ENCODE results near the gene PLA2G6.
A peak's percentile ranks its signal among the peaks of the same experiment; 100 is the strongest.

Gene PLA2G6

GRCh38 chr22:38075105-38075825 is 106.4 kb downstream of the PLA2G6 start:
- DNase-seq, result no peak

- DNase-seq, result peak in 1 of 51 donors; percentile 40
Observed at GRCh38 chr22:38074181-38075104, 107.2 kb downstream of the PLA2G6 start.

DNA sequence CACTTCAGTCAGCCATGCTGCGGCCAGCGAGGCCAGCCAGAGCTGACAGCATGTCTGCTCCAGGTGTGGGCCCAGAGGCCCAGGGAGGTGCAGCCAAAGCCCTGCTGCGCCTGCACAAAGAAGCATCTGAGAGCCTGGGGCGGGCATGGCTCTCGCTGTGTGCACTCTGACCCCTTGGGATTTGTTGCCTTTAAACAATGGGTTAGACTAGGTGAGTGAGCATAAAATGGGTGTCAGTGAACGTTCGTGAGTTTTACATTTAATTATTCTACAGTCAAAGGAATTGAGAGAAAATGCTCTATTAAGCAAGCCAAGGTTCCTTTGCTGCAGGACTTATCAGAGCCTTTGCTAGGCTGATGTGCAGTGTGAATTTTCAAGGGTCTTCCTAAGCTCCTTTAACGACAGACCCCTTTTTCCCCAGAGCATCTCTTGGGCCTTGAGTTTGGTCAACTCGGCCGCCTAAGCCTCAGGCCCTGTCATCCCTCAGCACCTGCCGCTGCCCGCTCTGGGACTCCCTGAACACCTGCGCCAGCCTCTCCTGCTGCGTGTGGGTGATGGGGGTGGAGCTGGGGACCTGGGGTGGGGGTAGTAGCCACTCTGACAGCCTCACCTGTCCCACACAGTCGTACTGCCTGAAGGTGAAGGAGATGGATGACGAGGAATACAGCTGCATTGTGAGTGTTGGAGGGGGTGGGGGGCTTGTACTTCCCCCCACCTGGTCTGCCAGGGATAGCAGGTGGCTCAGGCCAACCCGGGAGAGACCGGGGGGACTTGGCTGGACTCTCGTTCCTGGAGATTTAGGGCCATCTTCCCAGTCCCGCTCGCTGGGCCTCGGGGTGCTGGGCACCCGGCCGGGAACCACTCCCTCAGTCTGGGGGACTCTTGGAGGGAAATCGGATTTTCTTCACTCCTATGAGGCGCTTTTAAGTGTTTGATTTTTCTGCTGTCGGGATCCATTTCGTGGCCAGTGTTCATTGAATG is 108.2 kb downstream of the PLA2G6 start:
- no peak for DNase-seq

- no peak for DNase-seq
Observed at GRCh38 chr22:38072322-38073149, 109.1 kb downstream of the PLA2G6 start.

DNA sequence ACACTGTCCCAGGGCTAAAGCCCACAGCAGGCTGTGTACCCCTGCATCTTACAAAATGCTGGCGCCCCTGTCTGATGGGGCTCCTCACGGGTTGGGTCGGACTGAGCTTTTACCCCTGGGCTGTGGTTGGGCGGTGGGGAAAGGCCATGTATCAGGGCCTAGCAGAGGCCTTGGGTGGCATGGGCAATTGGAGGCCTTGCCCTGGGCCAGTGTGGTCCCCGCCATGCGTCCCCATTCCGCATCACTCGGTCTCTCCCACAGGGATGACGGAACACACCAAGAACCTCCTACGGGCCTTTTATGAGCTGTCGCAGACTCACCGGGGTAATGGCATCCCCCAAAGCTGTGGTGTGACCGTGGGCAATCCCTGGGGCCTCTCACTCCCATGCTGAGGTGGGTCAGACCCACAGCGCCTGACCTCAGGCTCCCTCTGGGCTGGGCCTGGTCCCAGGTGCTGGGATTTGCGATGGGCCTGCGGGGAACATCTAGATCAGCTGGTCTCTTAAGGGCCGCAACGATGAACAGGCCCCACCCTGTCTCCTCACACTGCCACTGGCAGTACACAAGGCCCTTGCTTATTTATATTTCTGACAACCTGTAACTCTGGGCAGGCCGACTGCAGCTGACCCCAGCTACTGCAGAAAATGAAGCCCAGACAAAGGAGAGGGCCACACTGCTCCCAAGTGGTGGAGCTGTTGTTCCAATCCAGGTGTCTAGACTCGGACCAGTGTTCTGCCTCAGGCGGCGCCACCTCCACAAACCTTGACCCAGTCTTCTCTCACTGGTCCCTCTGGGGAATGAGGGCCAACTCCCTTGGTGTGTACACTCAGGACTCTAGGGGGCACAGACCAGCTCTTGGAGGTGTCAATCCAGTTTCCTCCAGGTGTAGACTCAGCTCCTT is 110.0 kb downstream of the PLA2G6 start:
- no peak for DNase-seq

DNA sequence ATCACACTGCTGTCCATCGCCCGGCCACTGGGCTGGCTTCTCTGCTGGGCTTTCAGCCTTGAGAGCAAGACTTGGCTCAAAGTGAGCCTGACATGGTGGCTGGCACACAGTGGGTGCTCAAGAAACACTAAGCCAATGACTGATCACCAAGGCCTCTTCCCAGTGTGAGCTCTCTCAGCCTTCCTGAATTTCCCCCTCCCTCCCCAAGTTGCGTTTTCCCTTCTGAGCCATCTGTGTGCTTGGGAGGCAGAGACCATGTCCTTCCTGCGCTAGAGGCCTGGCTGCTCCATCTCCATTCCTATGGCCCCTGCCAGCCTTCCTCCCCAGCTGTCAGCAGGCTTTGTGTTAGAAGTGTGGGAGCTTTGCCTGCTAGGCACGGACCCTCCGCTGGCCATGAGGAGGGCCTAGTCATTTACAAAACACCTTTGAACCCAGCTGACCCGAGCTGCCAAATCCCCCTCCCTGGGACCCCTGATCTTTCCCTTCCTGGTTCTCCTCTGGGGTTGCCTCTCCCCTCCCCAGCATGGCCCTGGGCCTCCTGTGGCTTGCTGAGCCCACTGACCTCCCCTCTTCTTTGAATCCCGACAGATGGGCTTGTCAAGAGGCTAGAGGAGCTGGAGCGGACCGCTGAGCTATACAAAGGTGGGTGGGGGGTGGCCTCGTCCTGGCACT is 111.2 kb downstream of the PLA2G6 start:
- no peak for DNase-seq

DNA sequence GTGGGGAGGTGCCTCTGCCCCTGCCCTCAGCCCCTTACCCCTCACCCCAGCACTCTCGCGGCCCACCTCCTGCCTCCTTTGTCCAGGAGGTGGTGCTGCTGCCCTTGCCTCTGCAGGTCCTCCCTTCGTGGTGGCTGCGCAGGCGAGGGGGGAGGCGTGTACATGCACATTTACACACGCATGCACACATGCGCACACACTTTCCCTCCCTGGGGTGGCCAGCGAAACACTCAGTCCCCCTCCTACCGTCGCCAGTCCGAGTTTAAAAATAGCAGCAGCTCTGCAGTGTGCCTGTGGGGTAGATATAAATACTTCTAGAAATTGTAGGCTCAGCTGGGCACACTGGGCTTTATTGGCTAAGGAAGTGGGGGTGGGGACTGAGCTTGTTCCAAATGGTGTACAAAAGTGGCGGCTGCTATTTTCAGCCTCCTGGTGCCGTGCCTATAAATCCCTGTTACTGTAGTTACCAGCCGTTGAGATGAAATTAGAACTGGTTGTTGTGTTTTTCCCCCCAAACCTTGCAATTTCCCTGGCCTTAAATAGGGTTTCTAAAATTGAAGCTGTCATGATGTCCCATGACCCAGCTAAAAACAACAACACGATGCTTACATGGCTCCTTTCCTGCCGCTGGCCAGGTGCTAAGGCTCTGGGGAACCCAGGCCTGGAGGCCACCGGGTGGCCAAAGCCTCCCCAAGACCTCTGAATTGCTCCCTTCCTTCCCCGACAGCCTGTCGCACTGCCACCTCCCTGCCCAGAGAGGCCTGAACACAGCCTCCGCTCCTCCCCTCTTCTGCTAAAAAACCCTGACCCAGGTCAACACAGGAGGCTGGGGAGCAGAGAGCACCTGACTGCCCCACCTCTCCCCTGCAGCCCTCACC is 112.0 kb downstream of the PLA2G6 start:
- DNase-seq, result peak in 45 of 51 donors; percentile 20 to 88 (median 55)

DNA sequence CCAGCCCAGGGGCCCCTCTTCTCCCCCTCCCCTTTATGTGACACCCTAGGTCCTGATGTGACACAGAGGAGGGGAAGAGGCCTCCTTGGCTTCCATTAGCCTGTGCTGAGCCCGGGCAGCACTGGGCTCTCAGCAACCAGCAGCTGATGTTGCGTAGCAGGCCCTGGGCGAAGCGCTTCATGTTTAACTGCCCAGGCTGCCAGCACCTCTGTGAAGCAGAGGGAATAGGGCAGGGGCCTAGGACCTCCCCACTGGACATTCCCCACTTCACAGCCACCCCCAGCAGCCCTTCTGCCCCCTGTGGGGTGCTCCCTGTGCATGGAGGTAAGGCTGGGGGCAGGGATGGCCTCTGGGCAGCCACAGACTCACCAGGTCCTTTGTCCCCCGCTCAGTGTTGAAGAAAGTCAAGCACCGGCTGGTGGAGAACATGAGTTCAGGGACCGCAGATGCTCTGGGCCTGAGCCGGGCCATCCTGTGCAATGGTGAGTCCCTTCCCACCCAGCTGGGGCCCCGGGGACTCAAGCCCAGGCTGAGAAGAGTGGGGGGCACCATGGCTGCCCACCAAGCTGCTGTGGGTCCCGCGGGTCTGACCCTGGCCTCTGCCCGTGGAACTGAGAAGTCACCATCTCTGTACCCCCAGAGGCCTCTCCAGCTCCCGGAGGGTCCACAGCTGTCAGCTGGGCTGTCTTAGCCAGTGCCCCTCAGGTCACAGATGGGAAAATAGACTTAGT is 112.8 kb downstream of the PLA2G6 start:
- DNase-seq, result no peak

GRCh38 chr22:38067761-38068360 is 113.8 kb downstream of the PLA2G6 start:
- DNase-seq, result no peak

DNA sequence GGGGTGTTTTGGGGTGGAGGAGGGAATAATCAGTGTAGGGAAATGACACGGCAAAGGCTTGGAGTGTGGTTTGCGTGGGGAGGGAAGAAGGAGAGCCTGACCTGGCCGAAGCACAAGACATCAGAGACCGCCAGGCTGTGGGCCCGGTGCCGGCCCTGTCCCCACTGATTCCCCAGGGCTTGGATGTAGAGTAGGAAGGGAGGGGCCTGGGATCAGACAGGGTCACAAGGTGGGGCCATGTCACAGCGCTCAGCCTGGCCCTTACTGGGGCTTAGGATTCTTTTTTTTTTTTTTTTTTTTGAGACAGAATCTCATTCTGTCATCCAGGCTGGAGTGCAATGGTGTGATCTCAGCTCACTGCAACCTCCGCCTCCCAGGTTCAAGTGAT is 114.6 kb downstream of the PLA2G6 start:
- no peak for DNase-seq

- DNase-seq, result no peak
Observed at GRCh38 chr22:38066381-38067027, 115.1 kb downstream of the PLA2G6 start.

DNA sequence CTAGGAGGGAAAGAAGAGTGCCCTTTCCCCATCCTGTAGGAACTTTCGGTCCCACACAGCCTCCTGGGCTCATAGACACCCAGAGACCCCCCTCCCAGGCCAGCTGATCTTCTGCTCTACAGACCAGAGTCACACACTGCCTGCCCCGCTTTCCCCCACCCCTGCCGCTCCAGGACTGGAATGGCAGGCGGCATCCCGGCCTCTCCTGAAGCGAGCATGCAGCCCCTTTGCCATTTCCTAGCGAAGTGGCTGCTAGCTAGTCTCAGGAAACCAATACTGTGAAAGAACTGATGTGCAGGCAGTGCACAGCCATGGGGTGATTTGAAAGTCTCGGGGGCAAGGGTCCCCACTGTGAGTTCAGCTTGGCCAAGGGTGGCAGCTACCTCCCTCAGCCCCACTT is 116.1 kb downstream of the PLA2G6 start:
- no peak for DNase-seq

GRCh38 chr22:38062791-38063190 is 118.8 kb downstream of the PLA2G6 start:
- peak in 19 of 51 donors; percentile 22 to 83 (median 48) for DNase-seq
